Nephron (organoid): ENCODE results near the gene YEATS2.
"Not testable (repeated sequence)": the region's sequence is repeated elsewhere in the genome, so short reads cannot be mapped to it uniquely, and the experiment has no call there.

Experiments used
- H3K27ac Mint-ChIP-seq, 3 experiments: 2 replicates each; pipeline ENCODE4 v1.8.0; 2020; ENCODE audit warnings: mixed read lengths in 3 of 3, mild to moderate bottlenecking in 2 of 3, moderate library complexity in 1 of 3
- H3K27me3 Mint-ChIP-seq: 2 replicates; pipeline ENCODE4 v1.8.0; 2021; ENCODE audit warnings: low read depth, mild to moderate bottlenecking, moderate library complexity, mixed read lengths
- H3K36me3 Mint-ChIP-seq: 2 replicates; pipeline ENCODE4 v1.8.0; 2020; ENCODE audit warnings: low read depth, mixed read lengths
- H3K4me1 Mint-ChIP-seq: 2 replicates; pipeline ENCODE4 v1.8.0; 2020; ENCODE audit warnings: mixed read lengths
- H3K4me3 Mint-ChIP-seq, 3 experiments: 2 replicates each; pipeline ENCODE4 v1.8.0; 2020; ENCODE audit warnings: mild to moderate bottlenecking in 3 of 3, mixed read lengths in 3 of 3, moderate library complexity in 2 of 3
- H3K9me3 Mint-ChIP-seq: 2 replicates; pipeline ENCODE4 v1.8.0; 2020; ENCODE audit warnings: mixed read lengths
- TF ChIP-seq, protein P1 (sequence below), 3 experiments: fragments of 200-600 bp; sonication (generic); IDR thresholded peaks; one replicate each; pipeline ENCODE4 v1.5.0; 2021; ENCODE audit warnings: antibody characterized with exemption in 3 of 3; ENCODE audit not compliant: unreplicated experiment in 3 of 3

The YEATS2 gene

DNA sequence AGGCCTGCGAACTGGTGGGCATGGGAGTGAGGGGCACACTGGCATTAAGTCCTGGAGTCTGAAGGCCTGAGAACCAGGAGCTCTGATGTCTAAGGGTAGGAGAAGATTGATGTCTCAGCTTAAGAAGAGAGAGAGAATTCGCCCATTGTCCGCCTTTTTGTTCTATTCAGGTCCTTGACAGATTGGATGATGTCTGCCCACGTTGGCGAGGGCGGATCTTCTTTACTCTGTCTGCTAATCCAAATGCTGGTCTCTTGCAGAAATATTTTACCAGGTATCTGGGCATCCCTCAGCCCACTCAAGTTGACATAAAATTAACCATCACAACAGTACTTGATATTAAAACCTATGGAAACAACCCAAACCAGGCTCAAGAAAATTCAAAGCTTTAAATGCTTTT is 83.6 kb downstream of the YEATS2 start:
- TF ChIP-seq, protein P1, sequence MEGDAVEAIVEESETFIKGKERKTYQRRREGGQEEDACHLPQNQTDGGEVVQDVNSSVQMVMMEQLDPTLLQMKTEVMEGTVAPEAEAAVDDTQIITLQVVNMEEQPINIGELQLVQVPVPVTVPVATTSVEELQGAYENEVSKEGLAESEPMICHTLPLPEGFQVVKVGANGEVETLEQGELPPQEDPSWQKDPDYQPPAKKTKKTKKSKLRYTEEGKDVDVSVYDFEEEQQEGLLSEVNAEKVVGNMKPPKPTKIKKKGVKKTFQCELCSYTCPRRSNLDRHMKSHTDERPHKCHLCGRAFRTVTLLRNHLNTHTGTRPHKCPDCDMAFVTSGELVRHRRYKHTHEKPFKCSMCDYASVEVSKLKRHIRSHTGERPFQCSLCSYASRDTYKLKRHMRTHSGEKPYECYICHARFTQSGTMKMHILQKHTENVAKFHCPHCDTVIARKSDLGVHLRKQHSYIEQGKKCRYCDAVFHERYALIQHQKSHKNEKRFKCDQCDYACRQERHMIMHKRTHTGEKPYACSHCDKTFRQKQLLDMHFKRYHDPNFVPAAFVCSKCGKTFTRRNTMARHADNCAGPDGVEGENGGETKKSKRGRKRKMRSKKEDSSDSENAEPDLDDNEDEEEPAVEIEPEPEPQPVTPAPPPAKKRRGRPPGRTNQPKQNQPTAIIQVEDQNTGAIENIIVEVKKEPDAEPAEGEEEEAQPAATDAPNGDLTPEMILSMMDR (IDR thresholded peaks at IDR 0.05; ENCODE audit: unreplicated experiment in 3 of 3), result no peak
- Mint-ChIP-seq H3K4me1 (no peaks in the 10 kb centered on the region), H3K9me3 (no peaks in the 10 kb centered on the region), H3K4me3 (no peak overlapping the region), H3K36me3 (peaks cover 77% of the 10 kb centered on the region), H3K27me3 (no peaks in the 10 kb centered on the region), H3K27ac (no peak overlapping the region)

DNA sequence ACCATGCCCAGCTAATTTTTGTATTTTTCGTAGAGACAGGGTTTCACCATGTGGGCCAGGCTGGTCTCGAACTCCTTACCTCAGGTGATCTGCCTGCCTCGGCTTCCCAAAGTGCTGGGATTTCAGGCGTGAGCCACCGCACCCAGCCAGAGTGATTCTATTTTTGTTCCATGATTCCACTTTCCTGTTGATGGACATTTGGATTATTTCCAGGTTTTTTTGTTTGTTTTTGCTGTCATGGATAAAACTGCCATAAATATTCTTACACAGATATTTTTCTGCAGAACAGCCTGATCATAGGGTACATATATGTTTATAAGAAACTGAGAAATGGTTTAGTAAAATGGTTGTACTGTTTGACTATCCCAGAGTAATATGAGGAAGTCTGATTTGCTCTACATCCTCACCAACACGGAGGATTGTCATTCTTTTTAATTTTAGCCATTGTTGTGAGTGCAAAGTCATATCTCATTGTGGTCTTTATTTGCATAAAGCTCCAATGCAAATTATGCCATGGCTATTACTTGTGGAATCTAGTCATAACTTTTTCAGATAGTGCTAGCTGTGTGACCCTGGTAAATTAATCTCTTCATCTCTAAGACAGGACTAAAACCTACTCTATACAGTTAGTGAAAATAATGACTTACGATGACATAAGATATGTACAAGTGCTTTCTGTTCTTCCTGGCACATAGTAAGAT is 85.1 kb downstream of the YEATS2 start:
- TF ChIP-seq, protein P1 (IDR thresholded peaks at IDR 0.05; ENCODE audit: unreplicated experiment in 3 of 3), result no peak
- no peaks in the 10 kb centered on the region for H3K9me3 Mint-ChIP-seq
- H3K27ac Mint-ChIP-seq, result peak overlapping the region in 1 of 3 experiments; percentile 28
- H3K4me1 Mint-ChIP-seq, result no peaks in the 10 kb centered on the region
- no peak overlapping the region for H3K4me3 Mint-ChIP-seq
- H3K36me3 Mint-ChIP-seq, result peaks cover 78% of the 10 kb centered on the region
- no peaks in the 10 kb centered on the region for H3K27me3 Mint-ChIP-seq

DNA sequence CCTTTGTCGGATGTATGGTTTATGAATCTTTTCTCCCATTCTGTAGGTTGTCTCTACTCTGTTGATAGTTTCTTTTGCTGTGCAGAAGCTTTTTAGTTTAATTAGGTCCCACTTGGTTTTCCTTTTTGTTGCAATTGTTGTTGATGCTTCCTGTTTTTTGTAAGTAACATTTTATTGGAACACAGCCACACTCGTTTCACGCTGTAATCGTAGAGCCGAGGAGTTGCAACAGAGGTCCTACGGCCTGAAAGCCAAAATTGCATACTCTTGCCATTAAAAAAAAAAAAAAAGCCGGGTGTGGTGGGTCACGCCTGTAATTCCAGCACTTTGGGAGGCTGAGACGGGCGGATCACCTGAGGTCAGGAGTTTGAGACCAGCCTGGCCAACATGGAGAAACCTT is 86.9 kb downstream of the YEATS2 start:
- peaks cover 79% of the 10 kb centered on the region for H3K36me3 Mint-ChIP-seq
- H3K4me1 Mint-ChIP-seq, H3K27me3 Mint-ChIP-seq, H3K4me3 Mint-ChIP-seq, H3K27ac Mint-ChIP-seq, H3K9me3 Mint-ChIP-seq: not testable (repeated sequence)

DNA sequence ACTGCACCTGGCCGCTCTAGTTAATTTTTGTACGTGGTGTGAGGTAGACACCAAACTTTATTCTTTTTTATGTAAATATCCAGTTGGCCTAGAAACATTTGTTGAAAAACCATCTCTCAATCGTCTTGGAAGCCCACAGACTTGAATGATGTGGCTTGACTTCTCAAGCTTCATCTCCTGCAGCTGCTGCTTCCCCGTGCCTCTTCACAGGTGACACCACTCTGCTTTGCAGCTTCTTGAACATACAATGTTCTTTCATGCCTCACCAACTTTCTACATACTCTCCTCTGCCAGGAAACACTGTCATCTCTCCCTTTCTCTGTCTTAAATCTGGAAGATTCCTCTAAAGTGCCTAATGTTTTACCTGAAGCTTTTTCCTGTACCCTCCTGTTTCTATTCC is 92.2 kb downstream of the YEATS2 start:
- peaks cover 75% of the 10 kb centered on the region for H3K36me3 Mint-ChIP-seq

DNA sequence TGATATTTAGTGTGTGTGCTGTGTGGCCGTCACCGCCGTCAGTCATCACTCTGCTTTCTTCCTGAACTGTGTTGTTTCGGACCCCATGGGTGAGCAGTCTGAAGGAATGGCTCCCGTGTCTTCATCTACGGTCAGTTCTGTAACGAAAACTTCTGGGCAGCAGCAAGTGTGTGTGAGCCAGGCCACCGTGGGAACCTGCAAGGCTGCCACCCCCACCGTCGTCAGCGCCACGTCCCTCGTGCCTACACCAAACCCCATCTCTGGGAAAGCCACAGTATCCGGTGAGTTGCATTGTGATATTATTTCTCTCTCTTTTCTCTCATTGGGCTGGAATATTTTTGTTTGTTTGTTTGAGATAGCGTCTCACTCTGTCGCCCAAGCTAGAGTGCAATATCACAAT is 93.1 kb downstream of the YEATS2 start:
- Mint-ChIP-seq H3K4me3 (no peak overlapping the region), H3K9me3 (no peaks in the 10 kb centered on the region), H3K4me1 (peaks cover 15% of the 10 kb centered on the region), H3K27me3 (no peaks in the 10 kb centered on the region), H3K27ac (no peak overlapping the region), H3K36me3 (peaks cover 77% of the 10 kb centered on the region)
- TF ChIP-seq, protein P1 (IDR thresholded peaks at IDR 0.05; ENCODE audit: unreplicated experiment in 3 of 3), result no peak

More for the DNA sequence above, 92.2 kb downstream of the YEATS2 start:
- Mint-ChIP-seq H3K27ac (no peak overlapping the region), H3K4me3 (no peak overlapping the region), H3K27me3 (no peaks in the 10 kb centered on the region), H3K9me3 (no peaks in the 10 kb centered on the region), H3K4me1 (peaks cover 15% of the 10 kb centered on the region)
- TF ChIP-seq, protein P1 (IDR thresholded peaks at IDR 0.05; ENCODE audit: unreplicated experiment in 3 of 3), result no peak

DNA sequence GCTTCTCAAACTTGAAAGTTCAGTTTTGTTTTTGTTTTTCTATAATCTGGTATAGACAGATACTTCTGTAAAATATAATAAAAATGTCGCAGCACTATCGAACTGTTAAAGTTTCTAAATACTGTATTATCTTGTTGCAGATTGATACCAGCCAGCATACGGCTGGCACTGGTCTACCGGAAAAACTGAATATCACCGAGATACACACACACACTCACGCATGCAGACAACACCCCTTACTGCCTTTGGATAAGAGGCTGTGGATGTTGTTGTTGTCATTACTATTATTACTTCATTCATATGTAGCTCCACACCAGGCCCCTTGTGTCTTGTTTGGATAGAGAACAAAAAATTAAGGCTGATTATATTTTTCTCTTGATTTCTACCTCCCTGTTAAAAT is 95.4 kb downstream of the YEATS2 start:
- H3K27ac Mint-ChIP-seq, result no peak overlapping the region
- H3K27me3 Mint-ChIP-seq, result no peaks in the 10 kb centered on the region
- no peak overlapping the region for H3K4me3 Mint-ChIP-seq
- H3K9me3 Mint-ChIP-seq, result no peaks in the 10 kb centered on the region
- TF ChIP-seq, protein P1 (IDR thresholded peaks at IDR 0.05; ENCODE audit: unreplicated experiment in 3 of 3), result no peak
- H3K4me1 Mint-ChIP-seq, result peaks cover 25% of the 10 kb centered on the region
- peaks cover 72% of the 10 kb centered on the region for H3K36me3 Mint-ChIP-seq
